Inflammatory macrophage treated with lipopolysaccharide for 1 hour (primary cell): Measurements from ENCODE around the gene EDC4.
A peak's percentile ranks its signal among the peaks of the same experiment; 100 is the strongest.
"Not testable (repeated sequence)": the region's sequence is repeated elsewhere in the genome, so short reads cannot be mapped to it uniquely, and the experiment has no call there.

Experiments
- DNase-seq, 2 donors: peaks; one replicate each; pipeline ENCODE4 v3.0.0-alpha.2; 2020 to 2022

Gene EDC4

DNA sequence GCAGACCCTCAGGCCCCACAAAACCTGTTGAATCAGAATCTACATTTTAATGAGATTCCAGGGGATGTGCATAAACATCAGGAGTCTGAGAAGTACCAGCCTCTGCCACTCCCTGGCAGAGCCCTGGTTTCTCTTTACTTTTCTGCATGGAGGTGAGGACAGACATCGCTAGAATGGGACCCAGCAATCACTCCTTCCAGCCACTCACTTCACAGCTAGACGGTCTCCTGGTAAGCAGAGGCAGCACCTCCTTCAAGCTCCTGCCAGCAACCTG lies 42.6 kb downstream of the EDC4 start:
- not testable (repeated sequence) for DNase-seq

DNA sequence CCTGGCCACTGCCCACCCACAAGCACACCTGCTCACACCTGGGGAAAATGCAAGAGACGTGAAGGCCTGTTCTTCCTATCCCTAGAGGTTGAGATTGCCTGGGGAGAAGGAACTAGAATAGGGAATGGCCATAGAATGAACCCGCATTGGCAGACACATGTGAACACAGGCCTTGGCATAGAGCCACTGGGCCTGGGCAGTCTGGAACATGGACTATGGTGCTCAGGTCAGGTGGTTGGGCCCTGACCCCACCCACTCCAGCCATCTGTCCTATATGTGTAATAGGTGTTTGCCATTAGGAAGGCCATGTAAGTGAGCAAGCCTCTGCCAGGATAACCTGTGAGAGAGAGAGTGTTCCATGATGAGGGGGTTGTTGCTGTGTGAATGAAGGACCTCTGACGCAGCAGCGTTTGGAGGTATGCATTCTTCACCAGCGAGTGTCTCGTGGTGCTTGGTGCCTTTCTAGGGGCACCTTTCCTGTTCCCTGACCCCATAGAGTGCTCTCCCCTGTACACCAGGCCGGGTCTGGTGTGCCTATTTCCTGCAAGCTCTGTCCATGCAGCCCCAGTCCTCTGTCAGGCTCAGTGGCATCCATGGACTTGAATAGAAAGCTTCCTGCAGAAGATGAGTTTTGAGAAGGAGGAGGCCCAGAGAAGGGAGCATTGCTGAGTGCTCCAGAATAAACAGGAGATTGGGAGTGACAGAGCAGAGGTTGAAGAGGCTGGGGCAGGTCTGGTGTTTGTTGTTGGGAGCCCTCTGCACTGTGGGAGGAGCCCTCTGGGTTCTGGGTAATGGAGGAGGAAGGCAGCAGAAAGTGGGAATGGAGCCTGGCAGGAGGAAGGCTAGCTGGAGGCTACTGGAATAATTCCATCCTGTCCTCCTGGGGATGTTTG lies 43.2 kb downstream of the EDC4 start:
- no peak for DNase-seq

- no peak for DNase-seq
Observed at GRCh38 chr16:67917140-67917851, 44.4 kb downstream of the EDC4 start.

DNA sequence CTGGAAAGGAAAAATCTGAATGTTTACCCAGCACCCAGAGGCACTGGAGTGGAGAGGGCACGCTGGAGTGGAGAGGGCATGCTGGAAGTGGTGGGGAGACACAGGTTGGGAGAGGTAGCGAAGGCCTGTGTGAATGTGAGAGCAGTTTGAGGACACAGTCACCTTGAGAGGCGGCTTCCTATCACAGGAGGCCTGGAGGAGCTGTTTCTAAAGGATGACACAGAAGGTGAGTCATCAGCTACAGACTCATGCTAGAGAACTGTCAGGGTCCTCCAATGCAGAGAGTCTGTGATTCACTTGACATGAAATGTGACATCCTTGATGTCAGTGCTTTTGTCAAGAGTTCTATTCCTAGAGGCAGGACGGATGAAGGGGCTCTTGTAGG lies 45.0 kb downstream of the EDC4 start:
- DNase-seq, result peak in 1 of 2 donors; percentile 20

DNA sequence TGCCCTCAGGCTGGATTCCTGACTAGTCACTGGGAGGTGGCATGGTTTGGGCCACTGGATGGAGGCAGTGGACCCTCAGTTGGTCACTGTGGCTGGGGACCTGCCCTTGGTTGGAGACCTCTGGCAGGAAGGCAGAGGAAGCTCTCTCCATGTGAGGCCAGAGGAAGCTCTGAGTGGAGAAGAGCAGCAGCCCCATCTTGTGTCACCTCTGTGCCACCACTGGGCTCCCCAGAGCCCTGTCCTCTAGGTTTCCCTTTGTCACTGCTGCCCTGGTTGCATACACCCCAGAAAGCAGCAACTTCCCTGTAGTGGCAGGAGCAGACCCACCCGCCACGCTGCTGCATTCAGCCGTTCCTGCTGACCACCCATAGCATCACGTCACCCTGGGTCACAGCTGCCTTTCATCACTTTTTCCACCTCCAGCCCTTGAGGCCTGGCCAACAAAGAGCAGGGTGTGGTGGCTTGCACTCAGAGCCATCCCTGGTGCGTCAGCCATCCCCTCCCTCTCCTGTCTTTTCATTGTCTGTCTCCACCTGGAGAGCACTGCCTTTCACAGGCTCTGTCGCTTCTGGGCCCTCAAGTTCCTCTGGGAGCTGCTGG lies 46.9 kb downstream of the EDC4 start:
- DNase-seq, result no peak

GRCh38 chr16:67922221-67922620 lies 49.4 kb downstream of the EDC4 start:
- DNase-seq, result no peak

- DNase-seq, result no peak
Observed at GRCh38 chr16:67922740-67923139, 49.9 kb downstream of the EDC4 start.

DNA sequence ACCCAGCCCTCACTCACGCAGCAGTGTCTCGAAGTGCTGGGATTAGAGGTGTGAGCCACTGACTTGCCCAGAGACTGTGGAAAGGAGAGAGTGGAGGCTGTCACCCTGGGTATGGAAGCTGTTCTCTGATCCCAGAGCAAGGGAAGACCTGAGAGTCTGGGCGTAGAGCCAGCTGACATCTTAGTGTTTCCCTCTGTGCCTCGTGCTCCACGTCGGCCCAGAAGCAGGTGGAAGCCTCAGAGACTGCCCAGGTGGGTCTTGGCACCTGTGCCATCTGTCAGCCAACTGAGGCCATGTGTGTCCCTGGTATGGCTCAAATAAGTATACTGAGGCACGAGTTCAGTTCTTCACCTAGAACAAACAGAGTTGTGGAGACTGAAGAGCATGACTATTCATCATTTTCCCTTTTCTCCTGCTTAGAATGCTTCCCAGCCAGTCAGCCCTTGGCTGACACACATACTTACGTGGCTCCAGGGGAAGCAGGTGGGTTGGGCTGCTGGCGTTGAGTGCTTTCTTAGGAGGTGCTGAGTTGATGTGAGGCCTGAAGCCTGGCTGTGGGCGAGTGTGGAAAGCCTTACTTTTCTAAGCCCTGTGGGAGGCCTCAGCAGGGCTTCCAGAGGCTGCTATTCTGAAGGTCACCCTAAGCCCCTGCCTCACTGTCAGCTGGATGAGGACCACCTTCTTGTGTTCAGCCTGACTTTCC lies 50.7 kb downstream of the EDC4 start:
- no peak for DNase-seq

GRCh38 chr16:67924140-67924906 lies 51.5 kb downstream of the EDC4 start:
- DNase-seq, result no peak

- no peak for DNase-seq
Observed at GRCh38 chr16:67926181-67926750, 53.4 kb downstream of the EDC4 start.

- DNase-seq, result no peak
Observed at GRCh38 chr16:67927131-67927941, 54.5 kb downstream of the EDC4 start.

DNA sequence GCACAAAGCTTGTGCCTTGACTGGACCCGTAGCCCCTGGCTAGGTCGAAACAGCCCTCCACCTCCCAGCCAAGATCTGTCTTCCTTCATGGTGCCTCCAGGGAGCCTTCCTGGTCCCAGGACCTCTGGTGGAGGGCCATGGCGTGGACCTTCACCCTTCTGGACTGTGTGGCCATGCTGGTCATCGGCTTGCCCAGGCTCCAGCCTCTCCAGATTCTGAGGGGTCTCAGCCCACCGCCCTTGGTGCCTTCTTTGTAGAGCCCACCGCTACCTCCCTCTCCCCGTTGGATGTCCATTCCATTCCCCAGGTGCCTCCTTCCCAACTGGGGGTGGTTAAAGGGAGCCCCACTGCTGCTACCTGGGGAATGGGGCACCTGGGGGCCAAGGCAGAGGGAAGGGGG lies 55.3 kb downstream of the EDC4 start:
- DNase-seq, result no peak

DNA sequence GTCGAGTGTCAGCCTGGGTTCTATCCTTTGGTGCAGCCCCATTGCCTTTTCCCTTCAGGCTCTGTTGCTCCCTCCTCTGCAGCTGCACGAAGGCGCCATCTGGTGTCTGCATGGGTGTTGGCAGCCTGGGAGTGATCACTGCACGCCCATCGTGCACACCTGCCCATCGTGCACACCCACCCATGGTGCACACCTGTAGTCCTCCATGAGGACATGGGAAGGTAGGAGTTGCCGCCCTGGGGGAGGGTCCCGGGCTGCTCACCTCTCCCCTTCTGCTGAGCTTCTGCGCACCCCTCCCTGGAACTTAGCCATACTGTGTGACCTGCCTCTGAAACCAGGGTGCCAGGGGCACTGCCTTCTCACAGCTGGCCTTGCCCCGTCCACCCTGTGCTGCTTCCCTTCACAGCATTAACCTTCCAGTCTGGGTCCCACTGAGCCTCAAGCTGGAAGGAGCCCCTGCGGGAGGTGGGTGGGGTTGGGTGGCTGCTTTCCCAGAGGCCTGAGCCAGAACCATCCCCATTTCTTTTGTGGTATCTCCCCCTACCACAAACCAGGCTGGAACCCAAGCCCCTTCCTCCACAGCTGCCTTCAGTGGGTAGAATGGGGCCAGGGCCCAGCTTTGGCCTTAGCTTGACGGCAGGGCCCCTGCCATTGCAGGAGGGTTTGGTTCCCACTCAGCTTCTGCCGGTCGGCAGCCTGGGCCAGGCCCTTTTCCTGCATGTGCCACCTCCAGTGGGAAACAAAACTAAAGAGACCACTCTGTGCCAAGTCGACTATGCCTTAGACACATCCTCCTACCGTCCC lies 55.9 kb downstream of the EDC4 start:
- peak; percentile 30 to 60 for DNase-seq

DNA sequence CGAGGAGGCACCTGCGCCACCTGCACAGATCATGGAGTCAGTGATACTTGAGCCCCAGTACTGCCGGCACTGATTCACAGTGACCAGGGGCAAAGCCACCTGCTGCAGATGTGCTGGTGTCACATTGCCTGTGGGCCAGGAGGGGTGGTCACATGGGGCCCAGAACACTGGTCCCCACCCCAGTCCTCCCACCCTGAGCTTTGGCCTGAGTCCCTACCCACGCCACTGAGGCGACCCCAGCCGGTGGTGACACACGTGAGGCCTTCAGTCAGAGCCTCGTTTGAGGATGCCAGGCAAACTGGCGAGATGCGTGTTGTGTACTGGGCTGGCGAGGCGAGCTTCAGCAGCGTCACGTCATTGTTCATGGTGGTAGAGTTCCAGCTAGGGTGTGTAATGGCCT lies 57.3 kb downstream of the EDC4 start:
- no peak for DNase-seq

DNA sequence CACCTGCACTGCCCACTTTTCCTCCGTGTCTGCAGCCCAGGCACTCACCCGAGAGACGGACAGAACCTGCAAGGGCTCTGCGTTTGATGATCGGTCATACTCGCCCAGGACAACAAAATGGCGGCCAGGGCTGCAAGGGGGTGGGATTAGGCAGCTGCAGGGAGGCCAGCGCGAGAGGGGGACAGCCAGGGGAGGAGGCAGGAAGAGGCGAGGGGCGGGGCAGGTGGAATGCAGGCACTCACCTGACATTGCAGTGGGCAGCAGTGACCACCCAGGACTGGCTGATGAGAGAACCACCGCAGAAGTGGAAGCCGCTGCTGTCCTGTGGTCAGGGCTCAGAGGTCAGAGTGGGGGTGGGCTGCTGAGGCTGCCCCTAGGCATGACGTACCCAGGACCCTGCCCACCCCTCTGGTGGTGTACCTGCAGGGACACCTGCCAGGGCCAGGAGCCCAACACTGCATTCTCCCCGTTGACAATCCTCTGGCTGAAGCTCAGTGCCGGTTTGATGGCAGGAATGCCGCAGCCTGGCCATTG lies 57.9 kb downstream of the EDC4 start:
- DNase-seq, result no peak
